Mesenchymal stem cell (in vitro differentiated cells and primary cell): Measurements from ENCODE around the gene LRRC7.

Experiments
- DNase-seq: peaks from one replicate; pipeline ENCODE4 v3.0.0-alpha.2; 2013
- H2AFZ ChIP-seq: one replicate; pipeline ENCODE4 v1.6.1; 2013; ENCODE audit warnings: low read depth, mild to moderate bottlenecking, control low read depth, inconsistent platforms, low read length, moderate library complexity
- H2AK5ac ChIP-seq: 2 replicates; pipeline ENCODE4 v1.6.1; 2013; ENCODE audit warnings: low read length, moderate library complexity, mild to moderate bottlenecking, inconsistent platforms; ENCODE audit not compliant: severe bottlenecking
- H2BK120ac ChIP-seq: one replicate; pipeline ENCODE4 v1.6.1; 2013; ENCODE audit warnings: low read depth, mild to moderate bottlenecking, inconsistent platforms, low read length, moderate library complexity
- H2BK12ac ChIP-seq, 2 experiments: one replicate each; pipeline ENCODE4 v1.6.1; 2013; ENCODE audit warnings: inconsistent platforms in 2 of 2, low read length in 2 of 2, mild to moderate bottlenecking in 2 of 2, moderate library complexity in 2 of 2, control low read depth in 1 of 2
- H2BK15ac ChIP-seq: one replicate; pipeline ENCODE4 v1.6.1; 2013; ENCODE audit warnings: mild to moderate bottlenecking, low read depth, inconsistent platforms; ENCODE audit not compliant: poor library complexity, severe bottlenecking
- H2BK5ac ChIP-seq: 2 replicates; pipeline ENCODE4 v1.6.1; 2013; ENCODE audit warnings: low read depth, mild to moderate bottlenecking, low read length, control low read depth, inconsistent platforms; ENCODE audit not compliant: poor library complexity, severe bottlenecking
- H3K14ac ChIP-seq, 2 experiments: one replicate each; pipeline ENCODE4 v1.6.1; 2013; ENCODE audit warnings: inconsistent platforms in 2 of 2, low read length in 2 of 2, control low read depth in 1 of 2, mild to moderate bottlenecking in 1 of 2, moderate library complexity in 1 of 2
- H3K18ac ChIP-seq, 2 experiments: one replicate each; pipeline ENCODE4 v1.6.1; 2013; ENCODE audit warnings: inconsistent platforms in 2 of 2, low read length in 2 of 2, control low read depth in 1 of 2, low read depth in 1 of 2, mild to moderate bottlenecking in 1 of 2
- H3K23ac ChIP-seq, 2 experiments: one replicate each; pipeline ENCODE4 v1.6.1; 2013; ENCODE audit warnings: inconsistent platforms in 2 of 2, low read length in 2 of 2, mild to moderate bottlenecking in 2 of 2, moderate library complexity in 2 of 2, control low read depth in 1 of 2
- H3K27ac ChIP-seq: 2 replicates; pipeline ENCODE4 v1.5.1; 2013; ENCODE audit warnings: mild to moderate bottlenecking, moderate library complexity, low read length, control low read depth, inconsistent platforms; ENCODE audit not compliant: poor library complexity, severe bottlenecking
- H3K27me3 ChIP-seq, 2 experiments: 2 replicates each; pipeline versions ENCODE4 v1.6.1 to v1.7.0; 2013; ENCODE audit warnings: low read length in 2 of 2, mild to moderate bottlenecking in 2 of 2, moderate library complexity in 2 of 2, control low read depth in 1 of 2, inconsistent platforms in 1 of 2; ENCODE audit not compliant: control insufficient read depth in 1 of 2, insufficient read depth in 1 of 2
- H3K36me3 ChIP-seq, 2 experiments: 2 replicates each; pipeline versions ENCODE4 v1.6.1 to v1.7.0; 2013; ENCODE audit warnings: low read length in 2 of 2, control low read depth in 1 of 2, inconsistent platforms in 1 of 2, low read depth in 1 of 2, mild to moderate bottlenecking in 1 of 2; ENCODE audit not compliant: insufficient read depth in 2 of 2, control insufficient read depth in 1 of 2
- H3K4ac ChIP-seq, 2 experiments: one replicate each; pipeline ENCODE4 v1.6.1; 2013; ENCODE audit warnings: inconsistent platforms in 2 of 2, low read length in 2 of 2, mild to moderate bottlenecking in 2 of 2, moderate library complexity in 2 of 2, control low read depth in 1 of 2, low read depth in 1 of 2
- H3K4me1 ChIP-seq: 2 replicates; pipeline ENCODE4 v1.6.1; 2013; ENCODE audit warnings: low read depth, low read length, control low read depth; ENCODE audit not compliant: control insufficient read depth, insufficient read depth
- H3K4me2 ChIP-seq: 2 replicates; pipeline ENCODE4 v1.6.1; 2013; ENCODE audit warnings: low read length, mild to moderate bottlenecking, inconsistent platforms; ENCODE audit not compliant: poor library complexity, severe bottlenecking
- H3K4me3 ChIP-seq, 2 experiments: 2 replicates each; pipeline versions ENCODE4 v1.5.1 to v1.7.0; 2013; ENCODE audit warnings: low read length in 2 of 2, mild to moderate bottlenecking in 2 of 2, control low read depth in 1 of 2, low read depth in 1 of 2; ENCODE audit not compliant: insufficient read depth in 1 of 2
- H3K79me1 ChIP-seq: replicated peaks from 2 replicates; pipeline ENCODE4 v1.6.1; 2013; ENCODE audit warnings: mild to moderate bottlenecking, control low read depth, low read length, inconsistent platforms; ENCODE audit not compliant: poor library complexity, severe bottlenecking
- H3K9ac ChIP-seq: 2 replicates; pipeline ENCODE4 v1.7.0; 2013; ENCODE audit warnings: mild to moderate bottlenecking, low read length, moderate library complexity
- H3K9me3 ChIP-seq: 2 replicates; pipeline ENCODE4 v1.7.0; 2013; ENCODE audit warnings: mild to moderate bottlenecking, low read length; ENCODE audit not compliant: control insufficient read depth
- H4K8ac ChIP-seq: one replicate; pipeline ENCODE4 v1.6.1; 2013; ENCODE audit warnings: inconsistent platforms, mild to moderate bottlenecking, low read length, moderate library complexity
- H4K91ac ChIP-seq: one replicate; pipeline ENCODE4 v1.6.1; 2013; ENCODE audit warnings: mild to moderate bottlenecking, low read length, inconsistent platforms
- WGBS: methylation state at CpG from one replicate; pipeline ENCODE4 v1.1.7; 2013; ENCODE audit warnings: mixed read lengths; 5-methylcytosine and 5-hydroxymethylcytosine counted together

The LRRC7 gene

DNA sequence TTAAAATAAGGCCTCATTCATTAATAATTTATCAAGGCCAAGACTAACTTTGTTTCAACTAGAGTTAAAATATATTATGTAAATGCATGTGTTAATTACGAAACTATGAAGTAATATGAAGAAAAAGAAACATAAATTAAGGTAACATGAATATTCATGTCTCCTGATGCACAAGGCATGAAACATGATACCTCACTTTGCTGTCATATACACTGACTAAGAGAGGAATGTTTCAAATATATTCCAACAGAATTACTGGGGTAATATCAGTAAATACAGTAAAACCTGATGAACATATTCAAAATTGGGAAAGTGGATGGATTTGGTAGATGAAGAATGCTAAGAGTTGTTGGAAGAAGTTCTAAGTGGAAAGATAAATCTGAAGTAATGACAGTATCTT is 274.6 kb downstream of the LRRC7 start:
- Histone ChIP-seq H3K4ac (no peak overlapping the region), H3K79me1 (no peaks in the 10 kb centered on the region), H3K9me3 (no peaks in the 10 kb centered on the region), H3K14ac (no peak overlapping the region), H2AK5ac (no peak overlapping the region), H2AFZ (no peak overlapping the region), H2BK12ac (no peak overlapping the region), H2BK120ac (no peak overlapping the region), H4K91ac (no peak overlapping the region), H3K9ac (no peak overlapping the region), H4K8ac (no peak overlapping the region), H3K36me3 (no peaks in the 10 kb centered on the region), H3K27me3 (no peaks in the 10 kb centered on the region), H3K4me3 (no peak overlapping the region), H3K23ac (no peak overlapping the region), H2BK5ac (no peak overlapping the region), H3K4me2 (no peak overlapping the region), H2BK15ac (no peak overlapping the region), H3K27ac (no peak overlapping the region), H3K4me1 (no peaks in the 10 kb centered on the region), H3K18ac (no peak overlapping the region)
- no CpG with 5 or more reads among the region's 1 CpG for WGBS
- no peak for DNase-seq

DNA sequence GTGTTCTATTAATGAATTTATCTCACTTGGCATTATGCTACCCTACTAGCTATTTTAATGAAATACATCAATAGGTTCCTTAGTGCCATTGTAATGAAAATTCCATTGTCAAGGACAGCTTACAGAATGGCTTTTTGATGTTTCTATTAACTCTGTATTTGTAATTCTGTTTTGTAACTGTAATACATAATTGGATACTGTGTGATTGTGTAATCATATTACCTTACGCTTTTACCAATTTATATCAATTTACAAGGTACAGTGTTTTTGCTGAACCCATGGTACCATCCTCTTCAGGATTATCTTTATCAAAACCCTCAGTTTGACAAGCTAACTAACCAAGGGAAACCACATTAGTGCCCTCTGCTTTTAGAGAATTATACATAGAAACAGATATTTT is 277.9 kb downstream of the LRRC7 start:
- no peak overlapping the region for H2AK5ac ChIP-seq
- no peak overlapping the region for H2BK15ac ChIP-seq
- no peak overlapping the region for H3K18ac ChIP-seq
- H4K91ac ChIP-seq: no peak overlapping the region
- H3K27ac ChIP-seq: no peak overlapping the region
- H3K23ac ChIP-seq: no peak overlapping the region
- H3K9me3 ChIP-seq: no peaks in the 10 kb centered on the region
- H2BK5ac ChIP-seq: no peak overlapping the region
- DNase-seq: no peak
- no peak overlapping the region for H3K14ac ChIP-seq
- WGBS: no CpG with 5 or more reads among the region's 1 CpG
- H3K9ac ChIP-seq: no peak overlapping the region
- no peak overlapping the region for H2AFZ ChIP-seq
- no peaks in the 10 kb centered on the region for H3K4me1 ChIP-seq
- H2BK120ac ChIP-seq: no peak overlapping the region
- no peak overlapping the region for H3K4ac ChIP-seq
- H4K8ac ChIP-seq: no peak overlapping the region
- H3K4me2 ChIP-seq: no peak overlapping the region
- no peaks in the 10 kb centered on the region for H3K79me1 ChIP-seq
- H3K4me3 ChIP-seq: no peak overlapping the region
- H2BK12ac ChIP-seq: no peak overlapping the region
- no peaks in the 10 kb centered on the region for H3K27me3 ChIP-seq
- H3K36me3 ChIP-seq: no peaks in the 10 kb centered on the region

DNA sequence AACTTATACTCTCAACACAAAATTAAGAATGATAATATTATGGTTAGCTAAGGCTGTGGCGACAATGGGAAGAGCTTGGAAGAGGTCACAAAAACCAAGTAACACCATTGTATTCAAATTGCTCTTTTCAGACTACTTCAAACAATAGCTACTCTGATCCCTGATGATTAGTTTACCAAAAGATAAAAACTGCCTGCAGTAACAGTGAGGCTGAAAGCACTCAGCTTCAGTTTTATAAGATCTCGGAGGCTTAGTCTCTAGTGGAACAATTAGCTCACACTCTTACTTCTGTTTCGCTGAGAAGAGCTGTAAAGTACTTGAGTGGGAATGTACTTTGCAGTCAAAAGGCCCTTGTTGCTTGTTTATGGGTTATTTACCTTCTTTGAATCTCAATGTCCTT is 278.5 kb downstream of the LRRC7 start:
- Histone ChIP-seq H3K27ac (no peak overlapping the region), H3K4ac (no peak overlapping the region), H3K27me3 (no peaks in the 10 kb centered on the region), H3K79me1 (no peaks in the 10 kb centered on the region), H2BK12ac (no peak overlapping the region), H2AK5ac (no peak overlapping the region), H3K4me2 (no peak overlapping the region), H3K36me3 (no peaks in the 10 kb centered on the region), H4K8ac (no peak overlapping the region), H3K23ac (no peak overlapping the region), H2BK120ac (no peak overlapping the region), H3K14ac (no peak overlapping the region), H3K18ac (no peak overlapping the region), H3K4me1 (no peaks in the 10 kb centered on the region), H2BK5ac (no peak overlapping the region), H4K91ac (no peak overlapping the region), H3K9me3 (no peaks in the 10 kb centered on the region), H2BK15ac (no peak overlapping the region), H3K9ac (no peak overlapping the region), H3K4me3 (no peak overlapping the region), H2AFZ (no peak overlapping the region)
- WGBS: 40% methylated on average over 2 of the region's 3 CpGs
- DNase-seq: no peak

DNA sequence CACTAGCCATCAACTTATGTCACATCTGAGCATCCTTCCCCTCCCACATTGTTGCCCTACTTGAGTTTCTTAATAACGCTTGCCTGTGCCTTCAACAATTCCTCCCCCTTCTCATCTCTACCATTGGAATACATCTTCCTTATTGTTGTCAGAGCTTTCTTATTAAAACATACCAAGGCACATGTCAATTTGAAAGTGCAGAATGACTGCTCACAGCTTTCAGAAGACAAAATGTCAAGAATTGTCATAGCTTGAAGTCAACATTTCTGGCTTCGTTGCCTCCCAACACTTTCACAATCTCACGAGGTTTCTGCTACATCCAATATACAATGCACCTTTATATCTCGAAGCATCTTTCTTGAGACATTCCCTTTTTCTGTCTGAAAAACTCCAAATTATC is 279.9 kb downstream of the LRRC7 start:
- Histone ChIP-seq H2BK12ac (no peak overlapping the region), H3K27ac (no peak overlapping the region), H3K79me1 (no peaks in the 10 kb centered on the region), H2AFZ (no peak overlapping the region), H3K23ac (no peak overlapping the region), H4K91ac (no peak overlapping the region), H2AK5ac (no peak overlapping the region), H3K4me2 (no peak overlapping the region), H3K27me3 (no peaks in the 10 kb centered on the region), H3K36me3 (no peaks in the 10 kb centered on the region), H2BK15ac (no peak overlapping the region), H3K4ac (no peak overlapping the region), H3K4me3 (no peak overlapping the region), H3K4me1 (no peaks in the 10 kb centered on the region), H2BK120ac (no peak overlapping the region), H2BK5ac (no peak overlapping the region), H4K8ac (no peak overlapping the region), H3K9ac (no peak overlapping the region), H3K18ac (no peak overlapping the region), H3K9me3 (no peaks in the 10 kb centered on the region), H3K14ac (no peak overlapping the region)
- DNase-seq: no peak
- WGBS: 87% methylated on average over 4 of the region's 4 CpGs
